GM19238 (cell line): ENCODE data around the gene CFAP91.

Experiments
- DNase-seq: peaks from one replicate; pipeline ENCODE4 v3.0.0; 2011; ENCODE audit warnings: low spot score; ENCODE audit not compliant: insufficient read length

Gene CFAP91

GRCh38 chr3:119702530-119703527, at the start of gene CFAP91:
Gene CFAP91 (plus strand): TSS chr3:119703022. CDS start chr3:119703099, 77 bp downstream.
- DNase-seq, result peak; percentile 77

GRCh38 chr3:119653876-119654275, 48.9 kb upstream of the CFAP91 start:
- DNase-seq, result no peak

GRCh38 chr3:119657887-119658702, 44.7 kb upstream of the CFAP91 start:
- DNase-seq, result no peak

- DNase-seq, result no peak
These were observed 43.8 kb upstream of the CFAP91 start for GRCh38 chr3:119658994-119659393.

GRCh38 chr3:119659606-119660291, 43.1 kb upstream of the CFAP91 start:
- no peak for DNase-seq

- DNase-seq, result no peak
These were observed 42.1 kb upstream of the CFAP91 start, which contains the start of gene POPDC2 for GRCh38 chr3:119660474-119661440. Gene POPDC2 (minus strand): TSS chr3:119660589. CDS start chr3:119660423, 166 bp downstream.

GRCh38 chr3:119662604-119663373, 40.0 kb upstream of the CFAP91 start:
- DNase-seq, result no peak

GRCh38 chr3:119663885-119664284, 38.9 kb upstream of the CFAP91 start:
- DNase-seq, result no peak

GRCh38 chr3:119664370-119664769, 38.5 kb upstream of the CFAP91 start:
- DNase-seq, result no peak

GRCh38 chr3:119664850-119665379, 37.9 kb upstream of the CFAP91 start:
- no peak for DNase-seq

- no peak for DNase-seq
These were observed 36.8 kb upstream of the CFAP91 start for GRCh38 chr3:119665954-119666559.

GRCh38 chr3:119669906-119670570, 32.8 kb upstream of the CFAP91 start:
- DNase-seq, result no peak

- no peak for DNase-seq
These were observed 30.0 kb upstream of the CFAP91 start for GRCh38 chr3:119672776-119673175.

- DNase-seq, result no peak
These were observed 28.9 kb upstream of the CFAP91 start for GRCh38 chr3:119673875-119674274.

- DNase-seq, result no peak
These were observed 27.5 kb upstream of the CFAP91 start for GRCh38 chr3:119675188-119675874.

GRCh38 chr3:119676020-119676419, 26.8 kb upstream of the CFAP91 start:
- DNase-seq, result no peak

- DNase-seq, result peak; percentile 84
These were observed 25.8 kb upstream of the CFAP91 start, which contains the start of gene COX17 for GRCh38 chr3:119676771-119677640. Gene COX17 (minus strand): TSS chr3:119677406. CDS start chr3:119677310, 96 bp downstream.
